Lung (tissue), 16 donors: ENCODE data around the gene LPIN2. TPM values are rescaled to one million over a fixed set of nuclear protein-coding genes. Genes with fewer than 3 reads are reported as not detected.
A peak's percentile ranks its signal among the peaks of the same experiment; 100 is the strongest.

Experiments
- ATAC-seq: fragments of 200-7000 bp; cut with Tn5 transposase; one replicate; pipeline ENCODE4 v1.9.1; 2020; ENCODE audit warnings: moderate number of reproducible peaks; ENCODE audit not compliant: insufficient read depth, low FRiP score
- DNase-seq, 3 donors: peaks; one replicate each; pipeline ENCODE4 v3.0.0-alpha.2; 2013 to 2017
- H3K27ac ChIP-seq, 2 donors: one replicate each; pipeline ENCODE4 v1.5.1; 2013; ENCODE audit warnings: mild to moderate bottlenecking in 2 of 2, moderate library complexity in 2 of 2, control low read depth in 1 of 2, inconsistent platforms in 1 of 2, low read depth in 1 of 2, low read length in 1 of 2
- H3K27me3 ChIP-seq, 3 donors: one replicate each; pipeline ENCODE4 v1.5.1; 2013; ENCODE audit warnings: low read length in 2 of 3; ENCODE audit not compliant: control insufficient read depth in 3 of 3, insufficient read depth in 3 of 3
- H3K36me3 ChIP-seq, 4 donors: one replicate each; pipeline ENCODE4 v1.5.1; 2013; ENCODE audit warnings: low read length in 4 of 4, mild to moderate bottlenecking in 1 of 4, moderate library complexity in 1 of 4; ENCODE audit not compliant: control insufficient read depth in 4 of 4, insufficient read depth in 4 of 4
- H3K4me1 ChIP-seq, 5 donors: one replicate each; pipeline ENCODE4 v1.5.1; 2013; ENCODE audit warnings: low read length in 5 of 5, mild to moderate bottlenecking in 2 of 5, moderate library complexity in 1 of 5; ENCODE audit not compliant: control insufficient read depth in 5 of 5, insufficient read depth in 5 of 5
- H3K4me3 ChIP-seq: one replicate; pipeline ENCODE4 v1.5.1; 2013; ENCODE audit warnings: mild to moderate bottlenecking, control low read depth, moderate library complexity
- H3K9ac ChIP-seq, 2 donors: one replicate each; pipeline ENCODE4 v1.5.1; 2013; ENCODE audit warnings: low read length in 2 of 2, control low read depth in 1 of 2; ENCODE audit not compliant: insufficient read depth in 1 of 2
- H3K9me3 ChIP-seq, 4 donors: one replicate each; pipeline ENCODE4 v1.5.1; 2013; ENCODE audit warnings: low read length in 3 of 4, mild to moderate bottlenecking in 1 of 4, moderate library complexity in 1 of 4; ENCODE audit not compliant: control insufficient read depth in 4 of 4, insufficient read depth in 3 of 4
- CTCF ChIP-seq: IDR thresholded peaks from 2 replicates; pipeline ENCODE4 v1.5.1; 2012; ENCODE audit warnings: mild to moderate bottlenecking; ENCODE audit errors: control extremely low read depth, extremely low read depth
- WGBS, 2 donors: extraction: QIAGEN DNeasy Blood & Tissue Kit; methylation state at CpG; one replicate each; pipeline ENCODE4 v1.1.7; 2013; 5-methylcytosine and 5-hydroxymethylcytosine counted together
- long read RNA-seq, 5 donors: transcript quantifications; one replicate each; lab custom pipeline, GENCODE V29; 2026
- polyA plus RNA-seq, 2 donors: library from polyadenylated mRNA; stranded (reverse); fragments of 200-250 nt; gene quantifications; one replicate each; pipeline ENCODE4 v1.2.1, GENCODE V29; 2013
- total RNA-seq, 2 donors: library from RNA; depleted of rRNA in 1 of 2; stranded (reverse); fragments of >200 nt in 1 of 2; gene quantifications; one replicate each; pipeline ENCODE4 v1.2.1, GENCODE V29; 2014 to 2021
- donor health status: control.
- donor health status: control.
- donor health status: Bipolar disorder and iron deficiency.
- donor health status: healthy.
- donor health status: DM: yes; HTN: yes; CAD: no.

The LPIN2 gene
- 10 to 100 TPM; 42.7 to 46.3 TPM for total RNA-seq
- 10 to 100 TPM; 11.2 to 22.3 TPM for polyA plus RNA-seq
- long read RNA-seq, donor 1, partial matches to known transcripts: 0 of 1 reads
- long read RNA-seq, donor 1, other reads (novel, unspliced or antisense): 0 of 1 reads
- long read RNA-seq, donor 2, partial matches to known transcripts: 0 of 3 reads
- long read RNA-seq, donor 2, other reads (novel, unspliced or antisense): 0 of 3 reads
- long read RNA-seq, donor 3, partial matches to known transcripts: 0 of 1 reads
- long read RNA-seq, donor 3, other reads (novel, unspliced or antisense): 0 of 1 reads
- long read RNA-seq, donor 4: 0 reads
- long read RNA-seq, donor 5, partial matches to known transcripts: 0 of 1 reads
- long read RNA-seq, donor 5, other reads (novel, unspliced or antisense): 0 of 1 reads

GRCh38 chr18:3013024-3013804 is at the start of gene LPIN2:
TSS of gene LPIN2 (minus strand) at chr18:3013144. CDS start at chr18:2960840, 52,304 bp downstream.
- no peak for TF ChIP-seq CTCF
- H3K36me3 ChIP-seq: peaks cover 0 to 9% (median 5%) of the 10 kb centered on the region in 4 donors
- peaks cover 0 to 6% (median 0%) of the 10 kb centered on the region in 3 donors for H3K27me3 ChIP-seq
- peak within 1 kb of the TSS; percentile 95 to 100 for H3K27ac ChIP-seq
- H3K9ac ChIP-seq: peak within 1 kb of the TSS in 1 of 2 donors; percentile 82
- H3K4me1 ChIP-seq: peaks cover 2 to 44% (median 21%) of the 10 kb centered on the region in 5 donors
- H3K4me3 ChIP-seq: peak within 1 kb of the TSS; percentile 85
- ATAC-seq (peak; percentile 80), DNase-seq (peak; percentile 99)
- WGBS, 2 donors: 1% methylated on average over 46 to 78 of the region's 78 CpGs
- H3K9me3 ChIP-seq: no peaks in the 10 kb centered on the region

- H3K27ac ChIP-seq: peak overlapping the region in 1 of 2 donors; percentile 55
Observed at GRCh38 chr18:3061581-3062312, 48.8 kb upstream of the LPIN2 start.

More at GRCh38 chr18:3061581-3062312, 48.8 kb upstream of the LPIN2 start:
- H3K9me3 ChIP-seq: no peaks in the 10 kb centered on the region
- H3K27me3 ChIP-seq: peaks cover 0 to 12% (median 0%) of the 10 kb centered on the region in 3 donors
- ATAC-seq (no peak), DNase-seq (no peak)
- peaks cover 0 to 5% (median 0%) of the 10 kb centered on the region in 4 donors for H3K36me3 ChIP-seq
- no peak for TF ChIP-seq CTCF
- H3K4me1 ChIP-seq: peaks cover 0 to 13% (median 7%) of the 10 kb centered on the region in 5 donors
- 55 to 74% methylated on average over 11 of the region's 11 CpGs for WGBS, 2 donors
- no peak overlapping the region for H3K4me3 ChIP-seq
- H3K9ac ChIP-seq: no peak overlapping the region
